Measurements from ENCODE around the gene ARID2. TPM values are rescaled to one million over a fixed set of nuclear protein-coding genes. Genes with fewer than 3 reads are reported as not detected.

ARID2 gene
- total and polyA plus RNA-seq, 5 donors: 5.4 to 21.0 (median 19.3) TPM

DNA sequence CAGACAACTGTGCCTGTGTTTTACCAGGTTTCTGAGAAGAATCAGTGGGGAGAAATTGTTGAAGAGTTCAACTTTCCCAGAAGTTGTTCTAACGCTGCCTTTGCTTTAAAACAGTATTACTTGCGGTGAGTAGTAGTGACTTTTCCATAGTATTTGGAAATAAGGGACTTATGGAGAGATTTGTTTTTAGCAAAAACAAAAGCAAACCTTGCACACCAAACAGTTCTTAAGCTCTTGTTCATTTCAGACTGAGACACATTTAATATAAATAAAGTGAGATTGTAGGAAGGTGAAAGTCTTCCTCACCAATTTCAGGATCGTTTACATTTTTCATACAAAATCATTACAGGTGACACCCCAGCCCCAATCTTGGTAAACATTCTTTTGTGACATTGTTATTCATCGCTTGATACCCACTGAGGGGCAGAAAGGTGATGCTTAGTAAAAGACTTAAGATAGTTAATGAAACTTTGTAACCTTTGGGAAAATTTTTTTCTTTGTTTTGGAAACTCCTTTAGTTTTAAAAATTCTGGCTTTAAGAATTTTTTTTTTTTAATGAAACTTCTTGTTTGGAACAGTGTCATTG lies 1.8 kb downstream of the ARID2 start:
- ATAC-seq: no peak
- H3K27ac ChIP-seq (ENCODE audit: low read length): peak overlapping the region; percentile 78
- intact Hi-C loops (cut with DNase I): no loop called here
- H3K4me1 ChIP-seq (ENCODE audit: control insufficient read depth, insufficient read depth, low read length): no peaks in the 10 kb centered on the region
- H3K27me3 ChIP-seq (ENCODE audit: control insufficient read depth, insufficient read depth): no peaks in the 10 kb centered on the region
- no peaks in the 10 kb centered on the region for H3K9me3 ChIP-seq (ENCODE audit: control insufficient read depth, low read length)
- no peak for DNase-seq
- H3K4me3 ChIP-seq (ENCODE audit: low read length): peak overlapping the region; percentile 94
- 12% methylated on average over 4 of the region's 4 CpGs for WGBS

DNA sequence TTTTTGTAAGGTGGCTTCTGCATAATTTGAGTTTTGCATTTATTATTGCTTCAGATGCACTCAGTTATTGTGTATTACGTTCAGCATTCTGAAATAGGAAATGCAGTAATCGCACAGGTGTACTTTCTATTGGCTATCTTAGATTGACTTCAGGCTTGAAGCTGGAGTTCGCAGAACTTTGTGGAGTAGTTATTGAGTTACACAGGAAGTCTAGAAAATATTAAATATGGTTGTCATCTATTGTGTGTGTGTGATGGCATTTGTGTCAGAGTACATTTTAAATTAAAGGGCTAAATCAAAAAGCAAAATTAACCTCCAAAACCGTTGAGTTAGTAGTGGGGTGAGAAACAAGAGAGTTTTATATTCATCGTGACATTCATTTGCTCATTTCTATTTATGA lies 2.7 kb downstream of the ARID2 start:
- ATAC-seq (no peak), DNase-seq (no peak)
- peak overlapping the region; percentile 44 for H3K4me3 ChIP-seq (ENCODE audit: low read length)
- H3K4me1 ChIP-seq (ENCODE audit: control insufficient read depth, insufficient read depth, low read length): no peaks in the 10 kb centered on the region
- H3K27ac ChIP-seq (ENCODE audit: low read length): no peak overlapping the region
- no peaks in the 10 kb centered on the region for H3K9me3 ChIP-seq (ENCODE audit: control insufficient read depth, low read length)
- intact Hi-C loops (cut with DNase I): no loop called here
- no peaks in the 10 kb centered on the region for H3K27me3 ChIP-seq (ENCODE audit: control insufficient read depth, insufficient read depth)
- WGBS: 12% methylated on average over 5 of the region's 5 CpGs

DNA sequence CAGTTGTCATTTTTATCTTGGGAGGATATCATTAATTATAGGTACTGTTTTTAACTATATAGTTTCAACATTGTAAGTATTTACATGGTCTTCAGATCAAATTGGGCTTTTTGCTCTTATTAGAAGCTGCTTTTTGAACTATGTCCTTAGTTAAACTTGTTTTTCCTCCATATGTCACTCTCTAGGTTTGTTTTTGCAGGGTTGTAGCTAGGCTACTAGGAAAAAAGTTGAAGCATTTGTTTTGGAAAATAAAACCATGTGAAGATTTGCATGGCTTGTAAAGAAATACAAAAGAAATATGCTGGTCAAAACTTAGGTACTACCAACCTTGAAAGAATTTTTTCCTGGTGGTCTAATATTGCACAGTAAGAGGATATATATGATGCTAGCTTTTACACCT lies 3.4 kb downstream of the ARID2 start:
- no peaks in the 10 kb centered on the region for H3K4me1 ChIP-seq (ENCODE audit: control insufficient read depth, insufficient read depth, low read length)
- H3K4me3 ChIP-seq (ENCODE audit: low read length): no peak overlapping the region

DNA sequence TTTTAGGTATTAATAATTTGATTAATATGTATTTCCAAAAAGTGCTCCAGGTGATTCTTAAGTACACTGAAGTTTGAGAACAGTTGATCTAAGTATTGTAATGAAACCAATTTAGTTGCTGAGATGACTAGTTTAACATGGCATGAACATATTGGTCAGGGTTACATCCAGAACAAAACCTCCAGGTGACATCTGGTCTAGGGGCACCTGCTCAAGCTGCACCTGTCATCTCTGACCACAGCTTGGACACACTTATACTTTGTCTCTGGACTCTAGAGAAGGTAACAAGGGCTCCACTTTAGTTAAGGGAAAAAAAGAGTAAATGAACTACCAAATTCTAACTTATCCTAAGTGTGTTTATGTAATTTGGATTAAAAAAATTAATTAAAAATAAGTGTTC lies 8.1 kb downstream of the ARID2 start:
- intact Hi-C loops (cut with DNase I): no loop called here
- Histone ChIP-seq H3K27ac (ENCODE audit: low read length) (no peak overlapping the region), H3K4me1 (ENCODE audit: control insufficient read depth, insufficient read depth, low read length) (peaks cover 2% of the 10 kb centered on the region), H3K9me3 (ENCODE audit: control insufficient read depth, low read length) (no peaks in the 10 kb centered on the region), H3K4me3 (ENCODE audit: low read length) (no peak overlapping the region), H3K27me3 (ENCODE audit: control insufficient read depth, insufficient read depth) (no peaks in the 10 kb centered on the region)
- ATAC-seq (no peak), DNase-seq (no peak)

More for the DNA sequence above, 3.4 kb downstream of the ARID2 start:
- ATAC-seq: no peak
- no peaks in the 10 kb centered on the region for H3K27me3 ChIP-seq (ENCODE audit: control insufficient read depth, insufficient read depth)
- H3K27ac ChIP-seq (ENCODE audit: low read length): no peak overlapping the region
- intact Hi-C loops (cut with DNase I): no loop called here
- H3K9me3 ChIP-seq (ENCODE audit: control insufficient read depth, low read length): no peaks in the 10 kb centered on the region
- DNase-seq: no peak

DNA sequence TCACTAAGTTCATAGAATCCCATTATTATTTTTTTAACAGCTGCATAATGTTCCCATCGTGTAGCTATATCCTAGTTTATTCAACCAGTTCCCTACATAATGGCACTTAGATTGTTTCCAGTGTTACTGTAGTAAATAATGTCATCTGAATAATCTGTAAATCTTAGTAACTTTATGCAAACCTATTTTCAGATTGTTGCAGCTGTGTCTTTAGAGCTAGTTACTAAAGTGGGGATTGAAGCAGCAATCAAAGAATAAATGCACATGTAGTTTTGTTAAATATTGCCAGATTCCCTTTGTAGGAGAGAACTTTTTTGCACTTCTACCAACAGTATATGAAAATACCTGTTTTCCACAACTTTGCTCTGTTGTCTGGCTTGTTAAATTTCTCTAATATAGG lies 13.1 kb downstream of the ARID2 start:
- Histone ChIP-seq H3K9me3 (ENCODE audit: control insufficient read depth, low read length) (no peaks in the 10 kb centered on the region), H3K4me1 (ENCODE audit: control insufficient read depth, insufficient read depth, low read length) (peaks cover 2% of the 10 kb centered on the region), H3K27me3 (ENCODE audit: control insufficient read depth, insufficient read depth) (no peaks in the 10 kb centered on the region), H3K4me3 (ENCODE audit: low read length) (no peak overlapping the region), H3K27ac (ENCODE audit: low read length) (no peak overlapping the region)
- DNase-seq (no peak), ATAC-seq (no peak)
- intact Hi-C loops (cut with DNase I): loop anchor here in 1 of 4 donors (10.0 kb wide), 1 partner anchor 198 kb away; no protein-coding TSS in a partner anchor
- WGBS: 99% methylated on average over 1 of the region's 1 CpG

DNA sequence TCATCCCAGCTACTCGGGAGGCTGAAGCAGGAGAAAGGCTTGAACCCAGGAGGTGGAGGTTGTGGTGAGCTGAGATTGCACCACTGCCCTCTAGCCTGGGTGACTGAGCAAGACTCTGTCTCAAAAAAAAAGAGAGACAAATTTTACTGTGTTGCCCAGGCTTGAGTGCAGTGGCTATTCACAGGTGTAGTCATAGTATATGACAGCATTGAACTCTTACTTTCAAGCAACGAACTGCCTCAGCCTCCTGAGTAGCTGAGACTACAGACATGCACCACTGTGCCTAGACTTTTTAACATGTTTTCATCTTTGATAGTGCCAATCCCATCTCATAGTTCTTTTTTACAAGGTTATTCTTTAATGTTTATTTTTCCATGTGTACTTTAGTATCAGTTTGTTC lies 13.7 kb downstream of the ARID2 start:
- Histone ChIP-seq H3K4me3 (ENCODE audit: low read length) (no peak overlapping the region), H3K27me3 (ENCODE audit: control insufficient read depth, insufficient read depth) (no peaks in the 10 kb centered on the region), H3K27ac (ENCODE audit: low read length) (no peak overlapping the region), H3K9me3 (ENCODE audit: control insufficient read depth, low read length) (no peaks in the 10 kb centered on the region), H3K4me1 (ENCODE audit: control insufficient read depth, insufficient read depth, low read length) (peaks cover 2% of the 10 kb centered on the region)
- DNase-seq (no peak), ATAC-seq (no peak)
- 97% methylated on average over 2 of the region's 2 CpGs for WGBS
- intact Hi-C loops (cut with DNase I): loop anchor here in 1 of 4 donors (10.0 kb wide), 1 partner anchor 198 kb away; no protein-coding TSS in a partner anchor

DNA sequence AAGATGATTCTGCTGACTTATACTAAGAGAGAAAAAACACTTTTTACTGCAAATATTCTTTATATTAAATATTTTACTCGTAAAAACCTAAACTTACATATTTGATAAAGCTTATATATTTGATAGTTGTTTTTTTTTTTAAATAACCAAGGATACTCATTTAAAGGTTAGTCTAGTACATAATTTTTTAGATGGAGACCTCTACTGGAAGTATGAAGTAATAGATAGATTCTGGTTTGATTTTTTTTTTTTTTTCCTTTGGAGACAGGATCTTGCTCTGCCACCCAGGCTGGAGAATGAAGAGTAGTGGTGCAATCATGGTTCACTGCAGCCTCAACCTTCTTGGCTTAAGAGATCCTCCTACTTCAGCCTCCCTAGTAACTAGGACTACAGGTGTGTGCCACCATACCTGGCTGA lies 16.4 kb downstream of the ARID2 start:
- ATAC-seq (peak in 1 of 2 donors; percentile 56), DNase-seq (no peak)
- H3K4me1 ChIP-seq (ENCODE audit: control insufficient read depth, insufficient read depth, low read length): peaks cover 2% of the 10 kb centered on the region
- H3K27me3 ChIP-seq (ENCODE audit: control insufficient read depth, insufficient read depth): no peaks in the 10 kb centered on the region
- no peaks in the 10 kb centered on the region for H3K9me3 ChIP-seq (ENCODE audit: control insufficient read depth, low read length)
- H3K4me3 ChIP-seq (ENCODE audit: low read length): no peak overlapping the region
- intact Hi-C loops (cut with DNase I): loop anchor here in 1 of 4 donors (10.0 kb wide), 1 partner anchor 201 kb away; no protein-coding TSS in a partner anchor
- 67% methylated on average over 1 of the region's 1 CpG for WGBS
- H3K27ac ChIP-seq (ENCODE audit: low read length): no peak overlapping the region

DNA sequence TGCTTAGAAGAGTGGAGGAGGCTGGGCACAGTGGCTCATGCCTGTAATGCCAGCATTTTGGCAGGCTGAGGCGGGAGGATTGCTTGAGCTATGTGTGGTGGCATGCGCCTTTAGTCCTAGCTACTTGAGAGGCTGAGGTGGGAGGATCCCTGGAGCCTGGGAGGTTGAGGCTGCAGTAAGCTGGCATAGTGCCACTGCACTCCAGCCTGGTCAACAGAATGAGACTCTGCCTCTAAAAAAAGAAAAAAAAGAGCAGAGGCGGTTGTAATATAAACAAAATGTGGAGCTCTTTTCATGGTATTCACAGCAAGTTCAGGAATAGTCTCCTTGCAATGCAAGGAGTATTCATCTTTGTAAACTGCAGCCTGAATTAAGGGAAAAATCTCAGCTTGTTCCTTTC lies 27.2 kb downstream of the ARID2 start:
- Histone ChIP-seq H3K27me3 (ENCODE audit: control insufficient read depth, insufficient read depth) (no peaks in the 10 kb centered on the region), H3K27ac (ENCODE audit: low read length) (no peak overlapping the region), H3K9me3 (ENCODE audit: control insufficient read depth, low read length) (no peaks in the 10 kb centered on the region), H3K4me3 (ENCODE audit: low read length) (no peak overlapping the region), H3K4me1 (ENCODE audit: control insufficient read depth, insufficient read depth, low read length) (peaks cover 6% of the 10 kb centered on the region)
- WGBS: 82% methylated on average over 3 of the region's 3 CpGs
- intact Hi-C loops (cut with DNase I): no loop called here
- DNase-seq: peak in 1 of 3 donors; percentile 60
- no peak for ATAC-seq

DNA sequence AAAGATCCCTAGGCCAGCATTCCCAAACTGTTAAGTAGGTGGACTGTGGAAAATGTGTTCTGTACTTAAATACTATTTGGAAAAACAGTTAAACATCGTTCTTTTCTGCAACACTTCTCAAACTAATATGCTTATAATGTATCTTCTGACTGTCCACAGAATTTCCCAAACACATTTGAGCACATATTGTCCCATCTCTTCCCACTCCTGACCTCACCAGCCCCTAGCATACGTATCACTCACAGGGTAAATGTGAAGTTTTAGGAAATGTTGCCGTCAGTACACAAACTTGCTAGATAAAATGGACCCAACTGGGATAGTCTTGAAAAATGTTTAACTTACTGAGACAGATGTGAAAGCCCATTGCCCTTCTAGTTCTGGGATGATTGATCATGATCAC lies 27.7 kb downstream of the ARID2 start:
- 72% methylated on average over 3 of the region's 3 CpGs for WGBS

DNA sequence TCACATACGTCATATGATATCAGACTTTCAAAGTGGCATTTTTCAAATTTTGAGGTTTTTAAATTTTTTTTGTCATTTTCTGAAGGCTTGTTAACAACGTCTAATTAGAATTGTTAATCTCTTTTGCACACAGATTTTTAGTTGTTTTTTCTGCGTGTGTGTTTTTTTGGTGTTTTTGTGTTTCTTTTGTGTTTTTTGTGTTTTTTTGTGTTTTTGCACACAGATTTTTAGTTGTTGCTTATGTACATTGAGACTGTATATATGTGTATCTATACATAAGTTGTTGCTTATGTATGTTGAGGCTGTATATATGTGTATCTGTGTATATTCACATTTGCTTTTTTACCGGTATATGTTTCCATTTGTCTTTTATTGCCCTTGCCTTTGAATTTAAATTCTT lies 30.8 kb downstream of the ARID2 start:
- intact Hi-C loops (cut with DNase I): no loop called here
- Histone ChIP-seq H3K27me3 (ENCODE audit: control insufficient read depth, insufficient read depth) (no peaks in the 10 kb centered on the region), H3K9me3 (ENCODE audit: control insufficient read depth, low read length) (no peaks in the 10 kb centered on the region), H3K27ac (ENCODE audit: low read length) (no peak overlapping the region), H3K4me3 (ENCODE audit: low read length) (no peak overlapping the region), H3K4me1 (ENCODE audit: control insufficient read depth, insufficient read depth, low read length) (peaks cover 8% of the 10 kb centered on the region)
- no peak for ATAC-seq
- 92% methylated on average over 4 of the region's 4 CpGs for WGBS
- DNase-seq: no peak

More for the DNA sequence above, 27.7 kb downstream of the ARID2 start:
- H3K9me3 ChIP-seq (ENCODE audit: control insufficient read depth, low read length): no peaks in the 10 kb centered on the region
- peaks cover 6% of the 10 kb centered on the region for H3K4me1 ChIP-seq (ENCODE audit: control insufficient read depth, insufficient read depth, low read length)
- H3K27me3 ChIP-seq (ENCODE audit: control insufficient read depth, insufficient read depth): no peaks in the 10 kb centered on the region
- H3K4me3 ChIP-seq (ENCODE audit: low read length): no peak overlapping the region
- no peak for ATAC-seq
- no peak overlapping the region for H3K27ac ChIP-seq (ENCODE audit: low read length)
- intact Hi-C loops (cut with DNase I): no loop called here
- no peak for DNase-seq

DNA sequence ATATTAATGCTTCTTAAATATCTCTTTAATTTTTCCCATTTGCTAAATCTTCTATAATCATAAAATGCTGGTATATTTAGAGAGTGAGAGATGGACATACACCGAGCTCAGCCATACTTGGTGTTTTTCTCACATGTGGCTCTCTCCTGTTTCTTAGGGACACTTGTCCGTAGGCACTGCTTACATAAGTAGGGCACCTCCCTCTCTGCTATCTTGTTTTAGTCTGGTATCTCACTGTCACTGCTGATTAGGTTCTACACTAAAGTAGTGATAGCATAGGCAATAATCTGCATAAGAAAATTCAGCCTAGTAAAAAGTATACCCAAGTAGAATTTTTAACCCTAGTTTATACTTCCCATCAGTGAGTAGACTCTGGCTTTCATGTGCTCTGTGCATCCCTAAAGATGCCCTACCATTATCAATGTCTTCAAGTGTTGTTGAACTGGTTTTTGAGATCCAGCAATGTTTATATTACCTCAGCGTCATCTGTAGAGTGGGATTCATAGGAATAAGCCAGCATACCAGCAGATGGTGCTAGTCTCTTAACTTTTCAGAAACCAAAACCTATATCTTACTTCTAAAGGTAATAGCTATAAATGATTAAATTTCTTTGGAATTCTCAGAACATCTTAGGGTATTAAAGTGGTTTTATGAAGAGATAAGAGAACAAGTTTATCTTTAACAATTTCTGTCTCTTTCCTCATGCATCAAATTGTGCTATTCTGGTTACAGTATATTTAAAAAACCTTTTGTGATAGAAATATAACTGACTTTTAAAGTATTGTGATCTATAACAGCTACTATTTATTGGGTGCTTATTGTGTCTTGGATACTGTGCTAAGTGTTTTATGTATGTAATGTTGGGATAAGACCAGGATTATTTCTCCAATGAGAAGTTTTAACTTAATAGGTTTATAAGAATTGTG lies 32.9 kb downstream of the ARID2 start:
- intact Hi-C loops (cut with DNase I): no loop called here
- DNase-seq (no peak), ATAC-seq (peak; percentile 43 to 55)
- Histone ChIP-seq H3K27ac (ENCODE audit: low read length) (no peak overlapping the region), H3K27me3 (ENCODE audit: control insufficient read depth, insufficient read depth) (no peaks in the 10 kb centered on the region), H3K9me3 (ENCODE audit: control insufficient read depth, low read length) (no peaks in the 10 kb centered on the region), H3K4me1 (ENCODE audit: control insufficient read depth, insufficient read depth, low read length) (peaks cover 4% of the 10 kb centered on the region), H3K4me3 (ENCODE audit: low read length) (no peak overlapping the region)
- 31% methylated on average over 3 of the region's 3 CpGs for WGBS
